Measurements from ENCODE around the gene PSPC1. TPM values are rescaled to one million over a fixed set of nuclear protein-coding genes. Genes with fewer than 3 reads are reported as not detected.
"Not testable (repeated sequence)": the region's sequence is repeated elsewhere in the genome, so short reads cannot be mapped to it uniquely, and the experiment has no call there.

Gene PSPC1
- total RNA-seq, 4 donors from 2014 or later: 60.2 to 304 (median 83.6) TPM

- no peak for DNase-seq
- WGBS, 2 donors (ENCODE audit: low coverage in 1 of 2): 98 to 100% methylated on average over 7 to 10 of the region's 10 CpGs
- in situ Hi-C loops (cut with MboI; ENCODE audit: low pct_ligation_motif_present in 1 of 4, low pct_unique_long_range_greater_than_20kb in 1 of 4, low sequenced_read_pairs in 3 of 4) (no loop called here), intact Hi-C loops (cut with DNase I; ENCODE audit: low total_unique reads) (no loop called here)
- peaks cover 0 to 6% (median 0%) of the 10 kb centered on the region in 4 donors for H3K36me3 ChIP-seq
- no peak overlapping the region for H3K27ac ChIP-seq
- H3K27me3 ChIP-seq: no peaks in the 10 kb centered on the region
- H3K9me3 ChIP-seq: no peaks in the 10 kb centered on the region
- no peak overlapping the region for H3K4me3 ChIP-seq
- TF ChIP-seq POLR2AphosphoS5 (IDR thresholded peaks at IDR 0.05) (no peak), EP300 (IDR thresholded peaks at IDR 0.05; ENCODE audit: low read depth) (no peak)
- no peaks in the 10 kb centered on the region for H3K4me1 ChIP-seq
Measured at GRCh38 chr13:19817106-19817505, 34.4 kb upstream of the PSPC1 start.

DNA sequence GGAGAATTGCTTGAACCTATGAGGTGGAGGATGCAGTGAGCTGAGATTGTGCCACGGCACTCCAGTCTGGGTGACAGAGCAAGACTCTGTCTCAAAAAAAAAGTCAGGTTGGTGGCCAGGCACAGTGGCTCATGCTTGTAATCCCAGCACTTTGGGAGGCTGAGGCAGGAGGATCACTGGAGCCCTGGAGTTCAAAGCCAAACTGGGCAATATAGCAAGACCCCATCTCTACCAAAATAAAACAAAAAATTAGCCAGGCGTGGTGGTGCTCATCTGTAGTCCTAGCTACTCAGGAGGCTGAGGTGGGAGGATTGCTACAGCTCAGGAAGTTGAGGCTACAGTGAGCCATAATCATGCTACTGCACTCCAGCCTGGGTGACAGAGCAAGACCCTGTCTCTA is 33.1 kb upstream of the PSPC1 start:
- H3K9me3 ChIP-seq; H3K27me3 ChIP-seq; H3K4me1 ChIP-seq; DNase-seq; H3K36me3 ChIP-seq; H3K4me3 ChIP-seq; intact Hi-C loops (cut with DNase I; ENCODE audit: low total_unique reads); H3K27ac ChIP-seq; in situ Hi-C loops (cut with MboI; ENCODE audit: low pct_ligation_motif_present in 1 of 4, low pct_unique_long_range_greater_than_20kb in 1 of 4, low sequenced_read_pairs in 3 of 4): not testable (repeated sequence)
- WGBS, 2 donors (ENCODE audit: low coverage in 1 of 2): 96 to 100% methylated on average over 1 to 2 of the region's 2 CpGs

DNA sequence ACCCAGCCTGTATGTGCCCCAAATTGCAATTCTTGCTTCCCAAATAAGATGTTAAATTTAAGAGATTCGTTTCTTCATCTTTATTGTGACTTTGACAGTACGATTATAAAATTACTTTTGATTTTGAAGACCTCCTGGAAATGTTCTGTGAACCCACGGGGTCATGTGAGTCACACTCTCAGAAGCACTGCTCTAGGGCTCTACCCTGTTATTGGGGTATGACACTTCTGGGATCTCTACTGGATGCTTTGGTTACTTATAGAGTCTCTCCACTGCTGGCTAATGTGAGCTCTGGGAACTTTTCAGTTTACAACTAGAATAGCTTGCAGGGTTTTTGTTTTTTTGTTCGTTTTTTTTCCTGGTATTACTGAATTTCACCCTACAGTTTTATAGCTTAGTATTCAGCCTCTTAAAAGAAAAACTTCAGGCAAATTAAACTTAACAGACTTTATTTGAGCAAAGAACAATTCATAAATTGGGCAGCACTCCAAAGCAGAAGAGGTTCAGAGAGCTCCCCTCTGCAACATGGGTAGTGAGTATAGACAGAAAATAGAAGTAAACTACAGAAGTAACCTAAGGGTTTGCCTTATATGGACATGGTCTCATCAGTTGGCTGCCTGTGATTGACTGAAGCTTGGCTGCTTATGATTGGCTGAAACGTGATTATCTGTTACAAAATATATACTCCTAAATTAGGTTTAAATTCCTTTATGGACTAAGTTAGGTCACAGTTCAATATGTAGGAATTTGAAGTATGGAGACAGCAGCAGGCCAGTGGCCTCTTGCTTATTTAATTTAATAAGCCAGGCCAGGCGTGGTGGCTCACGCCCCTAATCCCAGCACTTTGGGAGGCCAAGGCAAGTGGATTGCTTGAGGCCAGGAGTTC is 28.5 kb upstream of the PSPC1 start:
- Histone ChIP-seq H3K4me3 (no peak overlapping the region), H3K4me1 (no peaks in the 10 kb centered on the region), H3K36me3 (no peaks in the 10 kb centered on the region), H3K27me3 (no peaks in the 10 kb centered on the region), H3K27ac (no peak overlapping the region), H3K9me3 (no peaks in the 10 kb centered on the region)
- DNase-seq: no peak
- TF ChIP-seq, protein P1, sequence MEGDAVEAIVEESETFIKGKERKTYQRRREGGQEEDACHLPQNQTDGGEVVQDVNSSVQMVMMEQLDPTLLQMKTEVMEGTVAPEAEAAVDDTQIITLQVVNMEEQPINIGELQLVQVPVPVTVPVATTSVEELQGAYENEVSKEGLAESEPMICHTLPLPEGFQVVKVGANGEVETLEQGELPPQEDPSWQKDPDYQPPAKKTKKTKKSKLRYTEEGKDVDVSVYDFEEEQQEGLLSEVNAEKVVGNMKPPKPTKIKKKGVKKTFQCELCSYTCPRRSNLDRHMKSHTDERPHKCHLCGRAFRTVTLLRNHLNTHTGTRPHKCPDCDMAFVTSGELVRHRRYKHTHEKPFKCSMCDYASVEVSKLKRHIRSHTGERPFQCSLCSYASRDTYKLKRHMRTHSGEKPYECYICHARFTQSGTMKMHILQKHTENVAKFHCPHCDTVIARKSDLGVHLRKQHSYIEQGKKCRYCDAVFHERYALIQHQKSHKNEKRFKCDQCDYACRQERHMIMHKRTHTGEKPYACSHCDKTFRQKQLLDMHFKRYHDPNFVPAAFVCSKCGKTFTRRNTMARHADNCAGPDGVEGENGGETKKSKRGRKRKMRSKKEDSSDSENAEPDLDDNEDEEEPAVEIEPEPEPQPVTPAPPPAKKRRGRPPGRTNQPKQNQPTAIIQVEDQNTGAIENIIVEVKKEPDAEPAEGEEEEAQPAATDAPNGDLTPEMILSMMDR (IDR thresholded peaks at IDR 0.05): no peak
- TF ChIP-seq POLR2AphosphoS5 (IDR thresholded peaks at IDR 0.05) (no peak), EP300 (IDR thresholded peaks at IDR 0.05; ENCODE audit: low read depth) (no peak), POLR2A (IDR thresholded peaks at IDR 0.05) (no peak)
- in situ Hi-C loops (cut with MboI; ENCODE audit: low pct_ligation_motif_present in 1 of 4, low pct_unique_long_range_greater_than_20kb in 1 of 4, low sequenced_read_pairs in 3 of 4) (no loop called here), intact Hi-C loops (cut with DNase I; ENCODE audit: low total_unique reads) (no loop called here)
- WGBS, 2 donors (ENCODE audit: low coverage in 1 of 2): 91 to 98% methylated on average over 4 to 7 of the region's 7 CpGs

- no peak for DNase-seq
- Histone ChIP-seq H3K9me3 (no peaks in the 10 kb centered on the region), H3K27ac (no peak overlapping the region), H3K36me3 (no peaks in the 10 kb centered on the region), H3K27me3 (no peaks in the 10 kb centered on the region), H3K4me3 (no peak overlapping the region), H3K4me1 (no peaks in the 10 kb centered on the region)
- intact Hi-C loops (cut with DNase I; ENCODE audit: low total_unique reads) (no loop called here), in situ Hi-C loops (cut with MboI; ENCODE audit: low pct_ligation_motif_present in 1 of 4, low pct_unique_long_range_greater_than_20kb in 1 of 4, low sequenced_read_pairs in 3 of 4) (no loop called here)
- 89 to 96% methylated on average over 4 of the region's 4 CpGs for WGBS, 2 donors (ENCODE audit: low coverage in 1 of 2)
- no peak for TF ChIP-seq EP300 (IDR thresholded peaks at IDR 0.05; ENCODE audit: low read depth)
- TF ChIP-seq POLR2A (IDR thresholded peaks at IDR 0.05): no peak
- TF ChIP-seq, protein P1 (IDR thresholded peaks at IDR 0.05): no peak
- TF ChIP-seq POLR2AphosphoS5 (IDR thresholded peaks at IDR 0.05): no peak
Measured at GRCh38 chr13:19810151-19810550, 27.4 kb upstream of the PSPC1 start.

- H3K36me3 ChIP-seq: no peaks in the 10 kb centered on the region
- no peak for TF ChIP-seq POLR2AphosphoS5 (IDR thresholded peaks at IDR 0.05)
- TF ChIP-seq, protein P1 (IDR thresholded peaks at IDR 0.05): no peak
- TF ChIP-seq EP300 (IDR thresholded peaks at IDR 0.05; ENCODE audit: low read depth): no peak
- no peak for TF ChIP-seq POLR2A (IDR thresholded peaks at IDR 0.05)
- in situ Hi-C loops (cut with MboI; ENCODE audit: low pct_ligation_motif_present in 1 of 4, low pct_unique_long_range_greater_than_20kb in 1 of 4, low sequenced_read_pairs in 3 of 4) (no loop called here), intact Hi-C loops (cut with DNase I; ENCODE audit: low total_unique reads) (no loop called here)
- H3K4me1 ChIP-seq: no peaks in the 10 kb centered on the region
- H3K4me3 ChIP-seq: no peak overlapping the region
- H3K9me3 ChIP-seq: no peaks in the 10 kb centered on the region
- H3K27ac ChIP-seq: no peak overlapping the region
- DNase-seq: no peak
- 90 to 97% methylated on average over 2 to 4 of the region's 4 CpGs for WGBS, 2 donors (ENCODE audit: low coverage in 1 of 2)
- H3K27me3 ChIP-seq: no peaks in the 10 kb centered on the region
Measured at GRCh38 chr13:19805765-19806164, 23.0 kb upstream of the PSPC1 start.
